HL-60 (cell line): ENCODE measurements around the gene SMC1B.

Source experiments
- GABPA ChIP-seq: IDR thresholded peaks from 2 replicates; pipeline ENCODE4 v1.6.1; 2012; ENCODE audit warnings: low read depth
- POLR2AphosphoS5 ChIP-seq: IDR thresholded peaks from 2 replicates; pipeline ENCODE4 v1.6.1; 2012; ENCODE audit warnings: low read depth
- TF ChIP-seq, protein P1 (sequence below): IDR thresholded peaks from one replicate; pipeline ENCODE4 v1.5.1; 2011; ENCODE audit warnings: low read length, control low read depth, inconsistent platforms; ENCODE audit not compliant: insufficient read depth
- TF ChIP-seq, protein P2 (sequence below): IDR thresholded peaks from 2 replicates; pipeline ENCODE4 v1.6.1; 2012; ENCODE audit warnings: low read depth; ENCODE audit not compliant: insufficient replicate concordance

DNA sequence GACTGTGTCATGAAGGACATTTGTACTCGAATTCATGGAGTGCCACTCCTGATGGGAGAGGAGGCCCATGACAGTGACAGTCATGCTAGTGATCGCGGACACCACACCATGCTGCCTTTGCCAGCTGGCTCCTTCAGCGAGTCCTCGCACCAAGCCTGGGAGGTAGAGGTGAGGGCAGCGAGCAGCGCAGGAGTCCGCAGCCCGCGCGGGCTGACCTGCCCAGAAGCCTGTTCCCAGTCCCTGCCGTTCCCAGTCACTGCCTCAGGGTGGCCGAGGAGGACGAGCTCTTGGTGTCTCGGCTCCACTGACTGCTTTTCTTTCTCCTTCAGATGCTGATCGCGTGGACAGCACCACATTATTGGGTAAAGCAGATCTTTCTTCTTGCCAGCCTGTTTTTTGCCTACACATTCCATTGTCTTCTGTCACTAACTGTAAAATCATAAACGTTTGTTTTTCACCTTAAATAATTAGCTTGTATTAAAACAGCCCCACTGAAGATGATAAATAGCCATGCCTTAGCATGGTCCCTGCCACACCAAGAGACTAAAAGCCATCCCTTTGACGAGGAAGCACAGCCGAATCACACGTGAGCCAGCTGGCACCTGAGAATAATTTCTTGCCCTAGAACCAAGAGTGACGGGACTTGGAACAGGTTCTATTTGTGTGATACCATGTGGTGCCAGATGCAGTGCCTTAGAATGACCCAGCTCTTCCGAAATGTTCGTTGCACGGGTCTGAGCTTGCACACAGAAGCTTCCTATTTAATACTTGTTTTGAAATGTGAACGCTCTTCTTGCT lies 78.2 kb downstream of the SMC1B start:
- TF ChIP-seq, protein P1, sequence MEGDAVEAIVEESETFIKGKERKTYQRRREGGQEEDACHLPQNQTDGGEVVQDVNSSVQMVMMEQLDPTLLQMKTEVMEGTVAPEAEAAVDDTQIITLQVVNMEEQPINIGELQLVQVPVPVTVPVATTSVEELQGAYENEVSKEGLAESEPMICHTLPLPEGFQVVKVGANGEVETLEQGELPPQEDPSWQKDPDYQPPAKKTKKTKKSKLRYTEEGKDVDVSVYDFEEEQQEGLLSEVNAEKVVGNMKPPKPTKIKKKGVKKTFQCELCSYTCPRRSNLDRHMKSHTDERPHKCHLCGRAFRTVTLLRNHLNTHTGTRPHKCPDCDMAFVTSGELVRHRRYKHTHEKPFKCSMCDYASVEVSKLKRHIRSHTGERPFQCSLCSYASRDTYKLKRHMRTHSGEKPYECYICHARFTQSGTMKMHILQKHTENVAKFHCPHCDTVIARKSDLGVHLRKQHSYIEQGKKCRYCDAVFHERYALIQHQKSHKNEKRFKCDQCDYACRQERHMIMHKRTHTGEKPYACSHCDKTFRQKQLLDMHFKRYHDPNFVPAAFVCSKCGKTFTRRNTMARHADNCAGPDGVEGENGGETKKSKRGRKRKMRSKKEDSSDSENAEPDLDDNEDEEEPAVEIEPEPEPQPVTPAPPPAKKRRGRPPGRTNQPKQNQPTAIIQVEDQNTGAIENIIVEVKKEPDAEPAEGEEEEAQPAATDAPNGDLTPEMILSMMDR = no peak
- TF ChIP-seq POLR2AphosphoS5 (no peak), GABPA (no peak)
- TF ChIP-seq, protein P2, sequence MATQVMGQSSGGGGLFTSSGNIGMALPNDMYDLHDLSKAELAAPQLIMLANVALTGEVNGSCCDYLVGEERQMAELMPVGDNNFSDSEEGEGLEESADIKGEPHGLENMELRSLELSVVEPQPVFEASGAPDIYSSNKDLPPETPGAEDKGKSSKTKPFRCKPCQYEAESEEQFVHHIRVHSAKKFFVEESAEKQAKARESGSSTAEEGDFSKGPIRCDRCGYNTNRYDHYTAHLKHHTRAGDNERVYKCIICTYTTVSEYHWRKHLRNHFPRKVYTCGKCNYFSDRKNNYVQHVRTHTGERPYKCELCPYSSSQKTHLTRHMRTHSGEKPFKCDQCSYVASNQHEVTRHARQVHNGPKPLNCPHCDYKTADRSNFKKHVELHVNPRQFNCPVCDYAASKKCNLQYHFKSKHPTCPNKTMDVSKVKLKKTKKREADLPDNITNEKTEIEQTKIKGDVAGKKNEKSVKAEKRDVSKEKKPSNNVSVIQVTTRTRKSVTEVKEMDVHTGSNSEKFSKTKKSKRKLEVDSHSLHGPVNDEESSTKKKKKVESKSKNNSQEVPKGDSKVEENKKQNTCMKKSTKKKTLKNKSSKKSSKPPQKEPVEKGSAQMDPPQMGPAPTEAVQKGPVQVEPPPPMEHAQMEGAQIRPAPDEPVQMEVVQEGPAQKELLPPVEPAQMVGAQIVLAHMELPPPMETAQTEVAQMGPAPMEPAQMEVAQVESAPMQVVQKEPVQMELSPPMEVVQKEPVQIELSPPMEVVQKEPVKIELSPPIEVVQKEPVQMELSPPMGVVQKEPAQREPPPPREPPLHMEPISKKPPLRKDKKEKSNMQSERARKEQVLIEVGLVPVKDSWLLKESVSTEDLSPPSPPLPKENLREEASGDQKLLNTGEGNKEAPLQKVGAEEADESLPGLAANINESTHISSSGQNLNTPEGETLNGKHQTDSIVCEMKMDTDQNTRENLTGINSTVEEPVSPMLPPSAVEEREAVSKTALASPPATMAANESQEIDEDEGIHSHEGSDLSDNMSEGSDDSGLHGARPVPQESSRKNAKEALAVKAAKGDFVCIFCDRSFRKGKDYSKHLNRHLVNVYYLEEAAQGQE = no peak
